HG03196 (cell line): ENCODE data around the gene SLC66A2.

Experiments
- ATAC-seq: cut with Tn5 transposase; IDR thresholded peaks from one replicate; pipeline ENCODE4 v1.9.1; 2021; ENCODE audit not compliant: unreplicated experiment

Gene SLC66A2

GRCh38 chr18:79938196-79938595 lies 13.3 kb downstream of the SLC66A2 start:
- ATAC-seq, result no peak

GRCh38 chr18:79937103-79937860 lies 14.2 kb downstream of the SLC66A2 start:
- ATAC-seq, result no peak

GRCh38 chr18:79936641-79937040 lies 14.8 kb downstream of the SLC66A2 start:
- no peak for ATAC-seq

- no peak for ATAC-seq
Measured at GRCh38 chr18:79935925-79936324, 15.5 kb downstream of the SLC66A2 start.

GRCh38 chr18:79935499-79935898 lies 16.0 kb downstream of the SLC66A2 start:
- ATAC-seq, result no peak

GRCh38 chr18:79935098-79935480 lies 16.4 kb downstream of the SLC66A2 start:
- ATAC-seq, result no peak

GRCh38 chr18:79934311-79935097 lies 16.9 kb downstream of the SLC66A2 start:
- no peak for ATAC-seq

GRCh38 chr18:79933765-79934164 lies 17.7 kb downstream of the SLC66A2 start:
- ATAC-seq, result no peak

- ATAC-seq, result no peak
Measured at GRCh38 chr18:79932907-79933306, 18.5 kb downstream of the SLC66A2 start.

- no peak for ATAC-seq
Measured at GRCh38 chr18:79931475-79931874, 20.0 kb downstream of the SLC66A2 start.

GRCh38 chr18:79930020-79930642 lies 21.3 kb downstream of the SLC66A2 start:
- ATAC-seq, result no peak

GRCh38 chr18:79928563-79928960 lies 22.9 kb downstream of the SLC66A2 start:
- ATAC-seq, result no peak

- ATAC-seq, result no peak
Measured at GRCh38 chr18:79927607-79928562, 23.6 kb downstream of the SLC66A2 start.

GRCh38 chr18:79926715-79927606 lies 24.5 kb downstream of the SLC66A2 start:
- no peak for ATAC-seq

- no peak for ATAC-seq
Measured at GRCh38 chr18:79926306-79926705, 25.1 kb downstream of the SLC66A2 start.

GRCh38 chr18:79924814-79925731 lies 26.4 kb downstream of the SLC66A2 start:
- no peak for ATAC-seq

- no peak for ATAC-seq
Measured at GRCh38 chr18:79923896-79924585, 27.4 kb downstream of the SLC66A2 start.

GRCh38 chr18:79922971-79923411 lies 28.5 kb downstream of the SLC66A2 start:
- no peak for ATAC-seq
